Measurements from ENCODE around the gene ZNF239. TPM values are rescaled to one million over a fixed set of nuclear protein-coding genes. Genes with fewer than 3 reads are reported as not detected.

Gene ZNF239
- total RNA-seq, 6 experiments from 2014 or later = 0.56 to 1.7 (median 0.97) TPM

- H3K9me3 ChIP-seq = no peaks in the 10 kb centered on the region
- no peak for DNase-seq
- WGBS (ENCODE audit: insufficient coverage, low coverage, low lambda C conversion rate, missing lambda C conversion rate) = 94% methylated on average over 4 of the region's 5 CpGs
- TF ChIP-seq CTCF (IDR thresholded peaks at IDR 0.05) (no peak), POLR2A (IDR thresholded peaks at IDR 0.05) (no peak)
- intact Hi-C loops (cut with DNase I) = no loop called here
- H3K27me3 ChIP-seq = no peaks in the 10 kb centered on the region
- no peaks in the 10 kb centered on the region for H3K36me3 ChIP-seq
- no peak overlapping the region for H3K27ac ChIP-seq
- H3K4me3 ChIP-seq = no peak overlapping the region
- no peak for ATAC-seq
- no peaks in the 10 kb centered on the region for H3K4me1 ChIP-seq
Observed at GRCh38 chr10:43576062-43576461, 1.6 kb upstream of the ZNF239 start.

- Histone ChIP-seq H3K4me1 (no peaks in the 10 kb centered on the region), H3K4me3 (peak overlapping the region; percentile 49 to 66 (median 63)), H3K36me3 (no peaks in the 10 kb centered on the region), H3K27ac (no peak overlapping the region), H3K27me3 (no peaks in the 10 kb centered on the region), H3K9me3 (no peaks in the 10 kb centered on the region)
- TF ChIP-seq CTCF (IDR thresholded peaks at IDR 0.05) (no peak), POLR2A (IDR thresholded peaks at IDR 0.05) (no peak)
- ATAC-seq = no peak
- 88% methylated on average over 7 of the region's 8 CpGs for WGBS (ENCODE audit: insufficient coverage, low coverage, low lambda C conversion rate, missing lambda C conversion rate)
- DNase-seq = no peak
- intact Hi-C loops (cut with DNase I) = no loop called here
Observed at GRCh38 chr10:43574906-43575305, 490 bp upstream of the ZNF239 start.

- no peaks in the 10 kb centered on the region for H3K27me3 ChIP-seq
- H3K27ac ChIP-seq = peak overlapping the region in 1 of 3 donors; percentile 11
- WGBS (ENCODE audit: insufficient coverage, low coverage, low lambda C conversion rate, missing lambda C conversion rate) = 75% methylated on average over 3 of the region's 14 CpGs
- H3K4me1 ChIP-seq = no peaks in the 10 kb centered on the region
- intact Hi-C loops (cut with DNase I) = no loop called here
- H3K4me3 ChIP-seq = peak overlapping the region; percentile 49 to 66 (median 63)
- no peaks in the 10 kb centered on the region for H3K9me3 ChIP-seq
- TF ChIP-seq CTCF (IDR thresholded peaks at IDR 0.05) = no peak
- no peak for TF ChIP-seq POLR2A (IDR thresholded peaks at IDR 0.05)
- DNase-seq = no peak
- no peak for ATAC-seq
- H3K36me3 ChIP-seq = no peaks in the 10 kb centered on the region
Observed at GRCh38 chr10:43573250-43574000, 991 bp downstream of the ZNF239 start.

- ATAC-seq (no peak), DNase-seq (no peak)
- H3K27me3 ChIP-seq = no peaks in the 10 kb centered on the region
- intact Hi-C loops (cut with DNase I) = no loop called here
- no peak overlapping the region for H3K27ac ChIP-seq
- WGBS (ENCODE audit: insufficient coverage, low coverage, low lambda C conversion rate, missing lambda C conversion rate) = 29% methylated on average over 1 of the region's 1 CpG
- H3K9me3 ChIP-seq = no peaks in the 10 kb centered on the region
- H3K4me1 ChIP-seq = no peaks in the 10 kb centered on the region
- no peaks in the 10 kb centered on the region for H3K36me3 ChIP-seq
- no peak overlapping the region for H3K4me3 ChIP-seq
- no peak for TF ChIP-seq POLR2A (IDR thresholded peaks at IDR 0.05)
- TF ChIP-seq CTCF (IDR thresholded peaks at IDR 0.05) = no peak
Observed at GRCh38 chr10:43570971-43571370, 3.4 kb downstream of the ZNF239 start.
